Measurements from ENCODE around the gene EPHB6. TPM values are rescaled to one million over a fixed set of nuclear protein-coding genes. Genes with fewer than 3 reads are reported as not detected.

EPHB6 gene
- total and polyA plus RNA-seq, 10 of the 15 experiments (the other 5 are each of a cell fraction or from before 2014, with no cell fraction given) = 0.06 to 1.3 (median 0.37) TPM; not detected in 2

DNA sequence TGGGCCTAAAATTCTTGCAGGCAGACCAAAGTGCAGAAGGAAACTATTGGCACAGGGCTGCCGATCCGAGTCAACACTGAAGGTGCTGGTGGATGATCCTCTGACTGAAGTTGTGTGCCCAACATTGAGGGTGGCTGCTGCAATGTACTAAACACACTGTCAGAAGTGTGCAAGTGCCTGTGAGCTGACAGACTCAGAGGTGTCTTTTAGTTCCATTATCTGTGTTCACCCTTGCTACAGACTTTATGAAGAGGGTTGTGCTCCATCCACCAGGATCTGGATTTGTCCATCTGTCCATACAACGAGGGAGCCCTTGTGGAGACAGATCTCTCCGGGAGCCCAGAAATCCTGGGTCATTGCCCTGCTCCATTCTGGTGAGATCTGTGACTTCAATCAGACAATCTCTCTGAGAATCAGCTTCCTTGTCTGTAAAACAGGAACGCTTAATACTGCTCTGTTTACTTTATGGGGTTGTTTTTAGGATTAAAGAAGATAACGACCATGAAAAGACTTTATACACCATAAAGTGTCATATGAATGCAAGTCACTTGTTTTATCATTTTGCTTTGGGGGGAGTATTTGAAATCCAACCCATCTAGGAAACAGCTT, 40.2 kb downstream of the EPHB6 start (continued):
- TF ChIP-seq, protein P1, sequence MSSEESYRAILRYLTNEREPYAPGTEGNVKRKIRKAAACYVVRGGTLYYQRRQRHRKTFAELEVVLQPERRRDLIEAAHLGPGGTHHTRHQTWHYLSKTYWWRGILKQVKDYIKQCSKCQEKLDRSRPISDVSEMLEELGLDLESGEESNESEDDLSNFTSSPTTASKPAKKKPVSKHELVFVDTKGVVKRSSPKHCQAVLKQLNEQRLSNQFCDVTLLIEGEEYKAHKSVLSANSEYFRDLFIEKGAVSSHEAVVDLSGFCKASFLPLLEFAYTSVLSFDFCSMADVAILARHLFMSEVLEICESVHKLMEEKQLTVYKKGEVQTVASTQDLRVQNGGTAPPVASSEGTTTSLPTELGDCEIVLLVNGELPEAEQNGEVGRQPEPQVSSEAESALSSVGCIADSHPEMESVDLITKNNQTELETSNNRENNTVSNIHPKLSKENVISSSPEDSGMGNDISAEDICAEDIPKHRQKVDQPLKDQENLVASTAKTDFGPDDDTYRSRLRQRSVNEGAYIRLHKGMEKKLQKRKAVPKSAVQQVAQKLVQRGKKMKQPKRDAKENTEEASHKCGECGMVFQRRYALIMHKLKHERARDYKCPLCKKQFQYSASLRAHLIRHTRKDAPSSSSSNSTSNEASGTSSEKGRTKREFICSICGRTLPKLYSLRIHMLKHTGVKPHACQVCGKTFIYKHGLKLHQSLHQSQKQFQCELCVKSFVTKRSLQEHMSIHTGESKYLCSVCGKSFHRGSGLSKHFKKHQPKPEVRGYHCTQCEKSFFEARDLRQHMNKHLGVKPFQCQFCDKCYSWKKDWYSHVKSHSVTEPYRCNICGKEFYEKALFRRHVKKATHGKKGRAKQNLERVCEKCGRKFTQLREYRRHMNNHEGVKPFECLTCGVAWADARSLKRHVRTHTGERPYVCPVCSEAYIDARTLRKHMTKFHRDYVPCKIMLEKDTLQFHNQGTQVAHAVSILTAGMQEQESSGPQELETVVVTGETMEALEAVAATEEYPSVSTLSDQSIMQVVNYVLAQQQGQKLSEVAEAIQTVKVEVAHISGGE (CRISPR knock-in tag; IDR thresholded peaks at IDR 0.05) = no peak
- TF ChIP-seq POLR2AphosphoS5 (IDR thresholded peaks at IDR 0.05; ENCODE audit: low read length) = no peak
- TF ChIP-seq, protein P2, sequence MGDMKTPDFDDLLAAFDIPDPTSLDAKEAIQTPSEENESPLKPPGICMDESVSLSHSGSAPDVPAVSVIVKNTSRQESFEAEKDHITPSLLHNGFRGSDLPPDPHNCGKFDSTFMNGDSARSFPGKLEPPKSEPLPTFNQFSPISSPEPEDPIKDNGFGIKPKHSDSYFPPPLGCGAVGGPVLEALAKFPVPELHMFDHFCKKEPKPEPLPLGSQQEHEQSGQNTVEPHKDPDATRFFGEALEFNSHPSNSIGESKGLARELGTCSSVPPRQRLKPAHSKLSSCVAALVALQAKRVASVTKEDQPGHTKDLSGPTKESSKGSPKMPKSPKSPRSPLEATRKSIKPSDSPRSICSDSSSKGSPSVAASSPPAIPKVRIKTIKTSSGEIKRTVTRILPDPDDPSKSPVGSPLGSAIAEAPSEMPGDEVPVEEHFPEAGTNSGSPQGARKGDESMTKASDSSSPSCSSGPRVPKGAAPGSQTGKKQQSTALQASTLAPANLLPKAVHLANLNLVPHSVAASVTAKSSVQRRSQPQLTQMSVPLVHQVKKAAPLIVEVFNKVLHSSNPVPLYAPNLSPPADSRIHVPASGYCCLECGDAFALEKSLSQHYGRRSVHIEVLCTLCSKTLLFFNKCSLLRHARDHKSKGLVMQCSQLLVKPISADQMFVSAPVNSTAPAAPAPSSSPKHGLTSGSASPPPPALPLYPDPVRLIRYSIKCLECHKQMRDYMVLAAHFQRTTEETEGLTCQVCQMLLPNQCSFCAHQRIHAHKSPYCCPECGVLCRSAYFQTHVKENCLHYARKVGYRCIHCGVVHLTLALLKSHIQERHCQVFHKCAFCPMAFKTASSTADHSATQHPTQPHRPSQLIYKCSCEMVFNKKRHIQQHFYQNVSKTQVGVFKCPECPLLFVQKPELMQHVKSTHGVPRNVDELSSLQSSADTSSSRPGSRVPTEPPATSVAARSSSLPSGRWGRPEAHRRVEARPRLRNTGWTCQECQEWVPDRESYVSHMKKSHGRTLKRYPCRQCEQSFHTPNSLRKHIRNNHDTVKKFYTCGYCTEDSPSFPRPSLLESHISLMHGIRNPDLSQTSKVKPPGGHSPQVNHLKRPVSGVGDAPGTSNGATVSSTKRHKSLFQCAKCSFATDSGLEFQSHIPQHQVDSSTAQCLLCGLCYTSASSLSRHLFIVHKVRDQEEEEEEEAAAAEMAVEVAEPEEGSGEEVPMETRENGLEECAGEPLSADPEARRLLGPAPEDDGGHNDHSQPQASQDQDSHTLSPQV (IDR thresholded peaks at IDR 0.05) = no peak
- no peak for TF ChIP-seq LARP7 (IDR thresholded peaks at IDR 0.05)
